ENCODE measurements around the gene GPR84. TPM values are rescaled to one million over a fixed set of nuclear protein-coding genes. Genes with fewer than 3 reads are reported as not detected.

Gene GPR84
- total RNA-seq, 2 donors from 2014 or later: not detected

DNA sequence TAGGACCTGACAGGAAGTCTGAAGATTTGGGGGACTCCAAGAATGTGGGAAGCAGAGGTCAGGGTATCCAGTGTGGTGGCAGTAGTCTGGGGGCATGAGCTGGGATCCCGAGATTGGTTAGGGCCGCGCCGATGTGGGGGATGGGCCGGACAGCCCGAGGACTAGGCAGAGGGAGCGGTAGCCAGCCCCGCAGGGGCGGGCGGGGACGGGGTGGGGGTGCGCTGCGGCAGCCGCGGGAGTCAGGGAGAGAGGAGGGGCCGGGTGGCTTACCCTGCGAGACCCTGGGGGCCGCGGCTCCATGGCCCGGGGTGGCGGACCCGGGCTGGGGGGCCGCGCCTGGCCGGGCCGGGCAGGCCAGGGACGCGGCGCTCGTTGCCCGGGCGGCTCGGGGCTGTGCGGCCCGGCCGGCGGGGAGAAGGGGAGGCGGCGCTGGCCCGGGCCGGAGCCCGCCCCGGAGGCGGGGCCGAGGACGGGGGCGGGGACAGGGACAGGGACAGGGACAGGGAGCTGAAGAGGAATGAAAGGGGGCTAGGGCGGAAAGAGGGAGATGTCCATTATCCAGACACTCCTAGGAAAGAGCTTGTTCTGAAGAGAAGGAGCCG is 14.6 kb upstream of the GPR84 start:
- H3K9me3 ChIP-seq: no peaks in the 10 kb centered on the region
- DNase-seq (peak; percentile 53 to 72 (median 66)), ATAC-seq (peak; percentile 86)
- no peaks in the 10 kb centered on the region for H3K36me3 ChIP-seq (replicated peaks in 1 of 2; ENCODE audit: insufficient read depth in 1 of 2, low read depth in 2 of 2)
- peaks cover 7% of the 10 kb centered on the region for H3K4me1 ChIP-seq
- TF ChIP-seq POLR2A (IDR thresholded peaks at IDR 0.05): no peak
- TF ChIP-seq, protein P1, sequence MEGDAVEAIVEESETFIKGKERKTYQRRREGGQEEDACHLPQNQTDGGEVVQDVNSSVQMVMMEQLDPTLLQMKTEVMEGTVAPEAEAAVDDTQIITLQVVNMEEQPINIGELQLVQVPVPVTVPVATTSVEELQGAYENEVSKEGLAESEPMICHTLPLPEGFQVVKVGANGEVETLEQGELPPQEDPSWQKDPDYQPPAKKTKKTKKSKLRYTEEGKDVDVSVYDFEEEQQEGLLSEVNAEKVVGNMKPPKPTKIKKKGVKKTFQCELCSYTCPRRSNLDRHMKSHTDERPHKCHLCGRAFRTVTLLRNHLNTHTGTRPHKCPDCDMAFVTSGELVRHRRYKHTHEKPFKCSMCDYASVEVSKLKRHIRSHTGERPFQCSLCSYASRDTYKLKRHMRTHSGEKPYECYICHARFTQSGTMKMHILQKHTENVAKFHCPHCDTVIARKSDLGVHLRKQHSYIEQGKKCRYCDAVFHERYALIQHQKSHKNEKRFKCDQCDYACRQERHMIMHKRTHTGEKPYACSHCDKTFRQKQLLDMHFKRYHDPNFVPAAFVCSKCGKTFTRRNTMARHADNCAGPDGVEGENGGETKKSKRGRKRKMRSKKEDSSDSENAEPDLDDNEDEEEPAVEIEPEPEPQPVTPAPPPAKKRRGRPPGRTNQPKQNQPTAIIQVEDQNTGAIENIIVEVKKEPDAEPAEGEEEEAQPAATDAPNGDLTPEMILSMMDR (IDR thresholded peaks at IDR 0.05): no peak
- no peaks in the 10 kb centered on the region for H3K27me3 ChIP-seq
- intact Hi-C loops (cut with DNase I): no loop called here
- peak overlapping the region in 1 of 2 donors; percentile 8 for H3K4me3 ChIP-seq
- 3 to 12% methylated on average over 18 to 34 of the region's 49 CpGs for WGBS, 2 donors
- peak overlapping the region in 1 of 4 donors; percentile 61 for H3K27ac ChIP-seq

DNA sequence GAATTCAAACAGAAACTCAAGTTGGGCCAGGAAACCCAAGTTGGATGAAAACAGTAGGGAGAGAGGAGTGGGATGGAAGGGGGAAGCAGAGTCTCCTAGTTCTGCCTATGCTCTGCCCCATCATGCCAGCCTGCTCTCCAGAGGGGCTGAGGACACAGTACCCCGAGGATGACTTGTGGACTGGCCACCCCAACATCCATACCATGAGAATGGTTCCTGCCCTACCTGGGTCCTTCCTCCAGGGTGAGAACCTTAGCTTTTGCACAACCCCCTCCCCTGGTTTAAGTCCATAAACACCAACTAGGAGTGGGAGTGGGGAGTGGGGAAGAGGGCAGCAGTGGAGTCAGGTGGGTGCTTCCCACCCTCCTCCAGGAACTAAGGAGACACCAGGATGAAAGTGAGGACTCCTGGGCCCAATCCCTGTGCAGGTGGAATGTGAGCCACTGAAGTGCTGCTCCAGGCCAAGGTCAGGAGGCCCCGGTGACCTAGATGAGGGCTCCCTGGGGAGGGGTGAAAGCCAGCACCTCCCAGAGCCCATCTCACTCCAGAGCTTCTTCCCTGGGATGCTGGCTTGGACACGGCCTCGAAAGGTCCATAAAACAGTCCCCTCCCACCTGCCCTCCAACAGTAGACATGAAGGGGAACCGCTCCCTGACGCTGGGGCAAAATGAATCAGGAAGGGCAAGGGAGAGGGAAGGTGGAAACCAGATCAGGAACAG is 13.7 kb upstream of the GPR84 start:
- ATAC-seq (no peak), DNase-seq (no peak)
- Histone ChIP-seq H3K36me3 (replicated peaks in 1 of 2; ENCODE audit: insufficient read depth in 1 of 2, low read depth in 2 of 2) (no peaks in the 10 kb centered on the region), H3K4me3 (no peak overlapping the region), H3K27me3 (no peaks in the 10 kb centered on the region), H3K27ac (no peak overlapping the region), H3K9me3 (no peaks in the 10 kb centered on the region), H3K4me1 (peaks cover 7% of the 10 kb centered on the region)
- WGBS, 2 donors: 76 to 83% methylated on average over 6 of the region's 6 CpGs
- intact Hi-C loops (cut with DNase I): no loop called here
- TF ChIP-seq POLR2A (IDR thresholded peaks at IDR 0.05): no peak
- TF ChIP-seq, protein P1 (IDR thresholded peaks at IDR 0.05): no peak

DNA sequence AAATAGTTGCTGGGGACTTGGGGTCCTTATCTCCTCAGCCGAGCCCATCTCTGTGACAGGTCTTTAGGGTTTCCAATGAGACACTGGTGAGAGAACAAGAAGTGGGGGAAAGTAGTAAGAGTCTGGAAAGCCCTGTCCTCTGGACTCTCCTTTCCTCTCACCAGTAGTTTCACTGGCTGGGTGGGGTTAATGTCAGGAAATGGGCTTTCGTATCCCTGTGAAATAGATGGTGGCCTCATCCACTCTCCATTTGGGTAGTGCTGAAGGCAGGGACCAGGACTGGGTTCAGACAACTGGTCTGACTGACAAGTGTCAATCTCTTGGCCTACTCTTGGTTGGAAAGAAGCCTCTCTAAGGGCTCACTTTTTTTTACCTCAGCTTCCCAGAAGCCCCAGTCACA is 12.7 kb upstream of the GPR84 start:
- H3K27ac ChIP-seq: no peak overlapping the region
- TF ChIP-seq POLR2A (IDR thresholded peaks at IDR 0.05): no peak
- TF ChIP-seq, protein P1 (IDR thresholded peaks at IDR 0.05): no peak
- peaks cover 10% of the 10 kb centered on the region for H3K4me1 ChIP-seq
- ATAC-seq: no peak
- H3K4me3 ChIP-seq: no peak overlapping the region
- intact Hi-C loops (cut with DNase I): no loop called here
- no peak for DNase-seq
- 64 to 85% methylated on average over 2 of the region's 2 CpGs for WGBS, 2 donors
- no peaks in the 10 kb centered on the region for H3K9me3 ChIP-seq
- H3K36me3 ChIP-seq (replicated peaks in 1 of 2; ENCODE audit: insufficient read depth in 1 of 2, low read depth in 2 of 2): no peaks in the 10 kb centered on the region
- no peaks in the 10 kb centered on the region for H3K27me3 ChIP-seq

DNA sequence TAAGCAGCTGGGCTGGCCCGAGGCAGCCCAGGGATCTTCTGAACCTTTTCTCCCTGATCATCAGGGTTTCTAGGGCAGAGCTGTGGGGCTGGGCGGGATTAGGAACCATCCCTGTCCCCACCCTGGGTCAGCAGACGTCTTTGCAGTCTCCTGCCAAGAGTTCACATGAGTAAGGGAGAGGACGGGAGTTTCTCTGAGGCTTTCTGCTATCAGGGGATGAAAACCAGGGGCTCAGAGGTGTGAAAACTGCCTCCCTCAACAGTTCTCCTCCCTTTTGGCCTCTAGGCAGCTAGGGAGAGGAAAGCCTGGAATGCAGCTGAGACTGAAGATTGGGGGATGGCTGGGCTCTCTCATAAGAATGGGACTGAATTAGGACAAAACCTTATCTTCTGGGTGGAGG is 12.3 kb upstream of the GPR84 start:
- 71 to 88% methylated on average over 4 of the region's 4 CpGs for WGBS, 2 donors
- Histone ChIP-seq H3K36me3 (replicated peaks in 1 of 2; ENCODE audit: insufficient read depth in 1 of 2, low read depth in 2 of 2) (no peaks in the 10 kb centered on the region), H3K27ac (no peak overlapping the region), H3K9me3 (no peaks in the 10 kb centered on the region), H3K27me3 (no peaks in the 10 kb centered on the region), H3K4me3 (no peak overlapping the region), H3K4me1 (peaks cover 13% of the 10 kb centered on the region)
- TF ChIP-seq, protein P1 (IDR thresholded peaks at IDR 0.05): no peak
- TF ChIP-seq POLR2A (IDR thresholded peaks at IDR 0.05): no peak
- no peak for ATAC-seq
- intact Hi-C loops (cut with DNase I): no loop called here
- no peak for DNase-seq

DNA sequence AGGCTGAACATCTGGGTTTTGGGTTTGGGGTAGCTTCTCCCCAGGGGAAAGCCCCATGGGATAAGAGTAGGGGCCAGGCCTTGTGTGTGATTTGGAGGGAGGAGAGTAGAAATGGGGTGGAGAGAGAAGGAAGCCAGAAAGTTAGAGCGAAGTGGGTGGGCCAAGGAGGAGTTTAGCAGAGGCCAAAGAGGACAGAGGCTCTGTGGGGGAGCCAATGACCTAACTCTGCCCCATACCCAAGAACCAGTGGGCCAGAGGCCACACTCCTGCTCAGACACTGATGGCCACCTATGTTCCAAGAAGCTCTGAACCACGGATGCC is 10.9 kb upstream of the GPR84 start:
- H3K27me3 ChIP-seq: no peaks in the 10 kb centered on the region
- DNase-seq (no peak), ATAC-seq (no peak)
- H3K27ac ChIP-seq: no peak overlapping the region
- H3K36me3 ChIP-seq (replicated peaks in 1 of 2; ENCODE audit: insufficient read depth in 1 of 2, low read depth in 2 of 2): no peaks in the 10 kb centered on the region
- intact Hi-C loops (cut with DNase I): no loop called here
- H3K4me3 ChIP-seq: no peak overlapping the region
- peaks cover 20% of the 10 kb centered on the region for H3K4me1 ChIP-seq
- TF ChIP-seq POLR2A (IDR thresholded peaks at IDR 0.05): no peak
- TF ChIP-seq, protein P1 (IDR thresholded peaks at IDR 0.05): no peak
- H3K9me3 ChIP-seq: no peaks in the 10 kb centered on the region
- 67 to 83% methylated on average over 2 of the region's 2 CpGs for WGBS, 2 donors
